Measurements from ENCODE around the gene SCAMP2.
A peak's percentile ranks its signal among the peaks of the same experiment; 100 is the strongest.

SCAMP2 gene

GRCh38 chr15:74815121-74815934 is 57.8 kb downstream of the SCAMP2 start:
- Histone ChIP-seq H4K20me1 (ENCODE audit: insufficient read depth, low read length) (no peaks in the 10 kb centered on the region), H3K4me3 (ENCODE audit: low read length) (peak overlapping the region; percentile 54), H3K4me2 (ENCODE audit: low read length) (peak overlapping the region; percentile 66), H3K27me3 (ENCODE audit: low read depth, low read length) (no peaks in the 10 kb centered on the region), H3K4me1 (ENCODE audit: low read length) (peaks cover 34% of the 10 kb centered on the region), H2AFZ (ENCODE audit: low read depth, low read length) (no peak overlapping the region), H3K27ac (ENCODE audit: low read length) (peak overlapping the region; percentile 28), H3K36me3 (replicated peaks; ENCODE audit: low read depth, low read length) (no peaks in the 10 kb centered on the region), H3K9me3 (ENCODE audit: insufficient read depth, low read length) (no peaks in the 10 kb centered on the region), H3K9ac (ENCODE audit: low read length) (peak overlapping the region; percentile 56), H3K79me2 (ENCODE audit: low read length) (no peaks in the 10 kb centered on the region)
- TF ChIP-seq, protein P1, sequence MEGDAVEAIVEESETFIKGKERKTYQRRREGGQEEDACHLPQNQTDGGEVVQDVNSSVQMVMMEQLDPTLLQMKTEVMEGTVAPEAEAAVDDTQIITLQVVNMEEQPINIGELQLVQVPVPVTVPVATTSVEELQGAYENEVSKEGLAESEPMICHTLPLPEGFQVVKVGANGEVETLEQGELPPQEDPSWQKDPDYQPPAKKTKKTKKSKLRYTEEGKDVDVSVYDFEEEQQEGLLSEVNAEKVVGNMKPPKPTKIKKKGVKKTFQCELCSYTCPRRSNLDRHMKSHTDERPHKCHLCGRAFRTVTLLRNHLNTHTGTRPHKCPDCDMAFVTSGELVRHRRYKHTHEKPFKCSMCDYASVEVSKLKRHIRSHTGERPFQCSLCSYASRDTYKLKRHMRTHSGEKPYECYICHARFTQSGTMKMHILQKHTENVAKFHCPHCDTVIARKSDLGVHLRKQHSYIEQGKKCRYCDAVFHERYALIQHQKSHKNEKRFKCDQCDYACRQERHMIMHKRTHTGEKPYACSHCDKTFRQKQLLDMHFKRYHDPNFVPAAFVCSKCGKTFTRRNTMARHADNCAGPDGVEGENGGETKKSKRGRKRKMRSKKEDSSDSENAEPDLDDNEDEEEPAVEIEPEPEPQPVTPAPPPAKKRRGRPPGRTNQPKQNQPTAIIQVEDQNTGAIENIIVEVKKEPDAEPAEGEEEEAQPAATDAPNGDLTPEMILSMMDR (IDR thresholded peaks at IDR 0.05; ENCODE audit: low read depth, low read length) = no peak

- H3K4me2 ChIP-seq (ENCODE audit: low read length) = no peak within 1 kb of the TSS
- no peaks in the 10 kb centered on the region for H4K20me1 ChIP-seq (ENCODE audit: insufficient read depth, low read length)
- H3K9me3 ChIP-seq (ENCODE audit: insufficient read depth, low read length) = no peaks in the 10 kb centered on the region
- no peaks in the 10 kb centered on the region for H3K27me3 ChIP-seq (ENCODE audit: low read depth, low read length)
- no peak within 1 kb of the TSS for H3K4me3 ChIP-seq (ENCODE audit: low read length)
- no peak within 1 kb of the TSS for H2AFZ ChIP-seq (ENCODE audit: low read depth, low read length)
- no peak within 1 kb of the TSS for H3K9ac ChIP-seq (ENCODE audit: low read length)
- TF ChIP-seq, protein P1 (IDR thresholded peaks at IDR 0.05; ENCODE audit: low read depth, low read length) = no peak
- TF ChIP-seq EZH2phosphoT487 (IDR thresholded peaks at IDR 0.05; ENCODE audit: low read depth) = no peak
- H3K79me2 ChIP-seq (ENCODE audit: low read length) = no peaks in the 10 kb centered on the region
- H3K4me1 ChIP-seq (ENCODE audit: low read length) = peaks cover 32% of the 10 kb centered on the region
- H3K36me3 ChIP-seq (replicated peaks; ENCODE audit: low read depth, low read length) = no peaks in the 10 kb centered on the region
- H3K27ac ChIP-seq (ENCODE audit: low read length) = no peak within 1 kb of the TSS
Measured at GRCh38 chr15:74812533-74812932, 60.6 kb downstream of the SCAMP2 start, which contains the start of gene LMAN1L. Gene LMAN1L, plus strand, starts transcription at chr15:74812835. Its CDS starts 20 bp downstream, at chr15:74812855.

- H3K36me3 ChIP-seq (replicated peaks; ENCODE audit: low read depth, low read length) = peaks cover under 1% of the 10 kb centered on the region
- H3K27ac ChIP-seq (ENCODE audit: low read length) = no peak overlapping the region
- H3K4me3 ChIP-seq (ENCODE audit: low read length) = no peak overlapping the region
- no peak overlapping the region for H2AFZ ChIP-seq (ENCODE audit: low read depth, low read length)
- H3K9me3 ChIP-seq (ENCODE audit: insufficient read depth, low read length) = no peaks in the 10 kb centered on the region
- no peaks in the 10 kb centered on the region for H3K27me3 ChIP-seq (ENCODE audit: low read depth, low read length)
- H3K79me2 ChIP-seq (ENCODE audit: low read length) = no peaks in the 10 kb centered on the region
- H3K9ac ChIP-seq (ENCODE audit: low read length) = no peak overlapping the region
- H3K4me1 ChIP-seq (ENCODE audit: low read length) = peaks cover 10% of the 10 kb centered on the region
- no peak for TF ChIP-seq EZH2phosphoT487 (IDR thresholded peaks at IDR 0.05; ENCODE audit: low read depth)
- TF ChIP-seq, protein P1 (IDR thresholded peaks at IDR 0.05; ENCODE audit: low read depth, low read length) = no peak
- H3K4me2 ChIP-seq (ENCODE audit: low read length) = no peak overlapping the region
- no peaks in the 10 kb centered on the region for H4K20me1 ChIP-seq (ENCODE audit: insufficient read depth, low read length)
Measured at GRCh38 chr15:74809956-74810355, 63.2 kb downstream of the SCAMP2 start.

DNA sequence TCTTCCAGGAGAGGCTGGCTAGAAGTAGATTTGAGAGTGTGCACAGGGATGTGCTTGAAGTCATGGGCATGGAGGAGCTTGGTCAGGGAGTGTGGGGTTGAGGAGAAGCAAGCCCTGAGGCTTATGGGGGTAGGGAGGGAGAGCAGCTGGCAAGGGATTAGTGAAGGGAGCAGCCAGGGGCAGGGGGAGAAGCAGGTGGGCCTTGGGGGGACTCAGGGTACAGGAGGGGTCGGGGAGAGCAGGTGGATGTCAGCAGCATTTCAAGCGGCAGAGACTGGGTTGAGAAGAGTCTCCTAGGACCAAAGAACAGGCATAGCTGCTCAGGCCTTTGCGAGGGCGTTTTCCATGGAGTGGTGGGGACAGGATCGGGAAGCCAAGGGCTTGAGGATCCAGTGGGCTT is 63.9 kb downstream of the SCAMP2 start:
- H3K27ac ChIP-seq (ENCODE audit: low read length) = no peak overlapping the region
- no peaks in the 10 kb centered on the region for H3K9me3 ChIP-seq (ENCODE audit: insufficient read depth, low read length)
- peaks cover 7% of the 10 kb centered on the region for H3K4me1 ChIP-seq (ENCODE audit: low read length)
- peaks cover 7% of the 10 kb centered on the region for H3K36me3 ChIP-seq (replicated peaks; ENCODE audit: low read depth, low read length)
- peaks cover 2% of the 10 kb centered on the region; the same call in 1 of the 2 replicates for H4K20me1 ChIP-seq (ENCODE audit: insufficient read depth, low read length)
- no peak overlapping the region for H3K9ac ChIP-seq (ENCODE audit: low read length)
- H3K4me3 ChIP-seq (ENCODE audit: low read length) = no peak overlapping the region
- H3K79me2 ChIP-seq (ENCODE audit: low read length) = no peaks in the 10 kb centered on the region
- no peak for TF ChIP-seq EZH2phosphoT487 (IDR thresholded peaks at IDR 0.05; ENCODE audit: low read depth)
- TF ChIP-seq, protein P1 (IDR thresholded peaks at IDR 0.05; ENCODE audit: low read depth, low read length) = no peak
- no peak overlapping the region for H2AFZ ChIP-seq (ENCODE audit: low read depth, low read length)
- no peaks in the 10 kb centered on the region for H3K27me3 ChIP-seq (ENCODE audit: low read depth, low read length)
- H3K4me2 ChIP-seq (ENCODE audit: low read length) = no peak overlapping the region
